ENCODE measurements around the gene F8. TPM values are rescaled to one million over a fixed set of nuclear protein-coding genes. Genes with fewer than 3 reads are reported as not detected.

F8 gene
- total and polyA plus RNA-seq, 2 of the 4 experiments (the other 2 are of a cell fraction): 1.4 to 1.5 TPM

GRCh38 chrX:154791467-154791866 lies 231.1 kb downstream of the F8 start:
- WGBS, 2 experiments (ENCODE audit: extremely low coverage in 2 of 2, insufficient read length in 1 of 2): no CpG with 5 or more reads among the region's 4 CpGs
- Histone ChIP-seq H3K9ac (ENCODE audit: low read depth, low read length) (no peak overlapping the region), H2BK120ac (ENCODE audit: low read depth, low read length) (no peak overlapping the region), H3K27me3 (ENCODE audit: control insufficient read depth, insufficient read depth, low read length) (no peaks in the 10 kb centered on the region), H3K18ac (ENCODE audit: low read depth, low read length) (no peak overlapping the region), H2BK5ac (ENCODE audit: low read depth, low read length, poor library complexity, severe bottlenecking) (no peak overlapping the region), H3K36me3 (ENCODE audit: control insufficient read depth, insufficient read depth, low read length) (0 out of 2 replicates have a peak, but pooled peaks cover 1% of the 10 kb centered on the region), H3K9me3 (ENCODE audit: control insufficient read depth, insufficient read depth, low read length) (no peaks in the 10 kb centered on the region), H4K91ac (ENCODE audit: insufficient read depth, low read depth, low read length) (no peak overlapping the region), H3K56ac (ENCODE audit: extremely low read depth, insufficient read depth, low read length) (no peak overlapping the region), H4K8ac (ENCODE audit: low read depth in 2 of 2, low read length in 2 of 2) (no peak overlapping the region), H3K4me1 (ENCODE audit: control insufficient read depth, insufficient read depth, low read length) (no peaks in the 10 kb centered on the region), H2BK15ac (ENCODE audit: low read depth, low read length) (no peak overlapping the region), H3K23ac (ENCODE audit: low read depth, low read length) (no peak overlapping the region), H3K27ac (ENCODE audit: insufficient read depth, low read length) (no peak overlapping the region), H2AFZ (replicated peaks; ENCODE audit: low read length, poor library complexity) (no peak overlapping the region), H4K5ac (ENCODE audit: low read depth, low read length) (no peak overlapping the region), H3K79me1 (ENCODE audit: low read depth in 1 of 2, low read length in 2 of 2) (peaks cover 5 to 7% of the 10 kb centered on the region in 2 experiments; a peak in 3 of 4 replicates), H2AK9ac (replicated peaks; ENCODE audit: low read depth, low read length, poor library complexity) (no peak overlapping the region), H3K4me3 (ENCODE audit: insufficient read depth, low read depth, low read length) (no peak overlapping the region), H4K20me1 (ENCODE audit: insufficient read depth, low read length) (no peaks in the 10 kb centered on the region), H3K14ac (replicated peaks; ENCODE audit: low read depth, low read length) (no peak overlapping the region), H3K9me1 (ENCODE audit: insufficient read depth, low read length) (no peaks in the 10 kb centered on the region), H3K4me2 (ENCODE audit: low read depth, low read length) (no peak overlapping the region), H2AK5ac (ENCODE audit: low read depth, low read length) (no peak overlapping the region), H2BK20ac (ENCODE audit: low read depth, low read length) (no peak overlapping the region), H3K4ac (ENCODE audit: low read depth, low read length) (no peak overlapping the region)
- CTCF ChIA-PET: no interaction called here
- ATAC-seq (ENCODE audit: low read depth): no peak
- POLR2A ChIA-PET (ENCODE audit: unreplicated experiment): interaction anchor here (0.5 kb wide), 1 partner anchor 421 kb away, joined by 3 read pairs; no protein-coding TSS in a partner anchor
- TF ChIP-seq RFX5 (IDR thresholded peaks at IDR 0.05; ENCODE audit: low read depth, low read length) (no peak), RCOR1 (IDR thresholded peaks at IDR 0.05; ENCODE audit: insufficient replicate concordance, low read length) (no peak), POLR2A (IDR thresholded peaks at IDR 0.05; ENCODE audit: low read depth, low read length) (no peak), MAZ (IDR thresholded peaks at IDR 0.05; ENCODE audit: borderline replicate concordance, low read depth, low read length) (no peak), CHD1 (IDR thresholded peaks at IDR 0.05; ENCODE audit: low read depth, low read length) (no peak), BHLHE40 (IDR thresholded peaks at IDR 0.05; ENCODE audit: low read depth, low read length) (no peak), SMC3 (IDR thresholded peaks at IDR 0.05; ENCODE audit: low read depth, low read length) (no peak), NFE2L2 (IDR thresholded peaks at IDR 0.05; ENCODE audit: low read depth, low read length) (no peak), RAD21 (IDR thresholded peaks at IDR 0.05; ENCODE audit: low read length) (no peak), MAFK (IDR thresholded peaks at IDR 0.05; ENCODE audit: low read depth, low read length) (no peak), CTCF (conservative IDR thresholded peaks at IDR 0.05; ENCODE audit: low read depth, low read length) (no peak), FOS (IDR thresholded peaks at IDR 0.05; ENCODE audit: low read depth, low read length) (no peak), CEBPB (IDR thresholded peaks at IDR 0.05; ENCODE audit: low read depth, low read length) (no peak), USF2 (IDR thresholded peaks at IDR 0.05; ENCODE audit: low read depth, low read length) (no peak), MXI1 (IDR thresholded peaks at IDR 0.05; ENCODE audit: borderline replicate concordance, low read depth, low read length) (no peak)
- TF ChIP-seq, protein P1, sequence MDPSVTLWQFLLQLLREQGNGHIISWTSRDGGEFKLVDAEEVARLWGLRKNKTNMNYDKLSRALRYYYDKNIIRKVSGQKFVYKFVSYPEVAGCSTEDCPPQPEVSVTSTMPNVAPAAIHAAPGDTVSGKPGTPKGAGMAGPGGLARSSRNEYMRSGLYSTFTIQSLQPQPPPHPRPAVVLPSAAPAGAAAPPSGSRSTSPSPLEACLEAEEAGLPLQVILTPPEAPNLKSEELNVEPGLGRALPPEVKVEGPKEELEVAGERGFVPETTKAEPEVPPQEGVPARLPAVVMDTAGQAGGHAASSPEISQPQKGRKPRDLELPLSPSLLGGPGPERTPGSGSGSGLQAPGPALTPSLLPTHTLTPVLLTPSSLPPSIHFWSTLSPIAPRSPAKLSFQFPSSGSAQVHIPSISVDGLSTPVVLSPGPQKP (IDR thresholded peaks at IDR 0.05; ENCODE audit: borderline replicate concordance, low read depth, low read length): no peak
- intact Hi-C loops (cut with micrococcal nuclease) (no loop called here), in situ Hi-C loops (cut with MboI; ENCODE audit: low sequenced_read_pairs) (no loop called here), dilution Hi-C loops (cut with HindIII; ENCODE audit: low sequenced_read_pairs, unreplicated experiment) (no loop called here)
- DNase-seq: no peak
- BruUV-seq (replicated peaks): no TSS peak
